ENCODE measurements around the gene CFAP100.

The CFAP100 gene

DNA sequence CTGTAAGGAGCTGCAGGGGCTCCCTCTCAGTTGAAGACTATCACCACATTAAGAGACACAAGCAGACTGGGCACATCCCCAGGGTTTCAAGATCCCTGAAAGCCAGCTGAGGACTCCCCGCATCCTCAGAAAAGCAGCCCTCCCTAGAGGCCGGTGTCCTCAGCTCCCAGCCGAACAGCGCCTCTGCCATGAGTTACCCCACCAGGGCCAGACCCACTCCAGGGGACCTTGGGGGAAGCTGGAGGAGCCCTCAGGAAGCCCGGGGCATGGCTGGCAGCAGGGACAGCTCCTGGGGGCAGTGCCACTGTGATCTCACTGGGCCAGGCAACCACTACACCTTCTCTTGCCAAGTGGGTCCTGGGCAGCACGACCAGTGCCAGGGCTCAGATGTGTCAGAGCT is 45.6 kb upstream of the CFAP100 start:
- no peak for FAIRE-seq
- DNase-seq (ENCODE audit: insufficient read length, low spot score) = no peak
- TF ChIP-seq, protein P1, sequence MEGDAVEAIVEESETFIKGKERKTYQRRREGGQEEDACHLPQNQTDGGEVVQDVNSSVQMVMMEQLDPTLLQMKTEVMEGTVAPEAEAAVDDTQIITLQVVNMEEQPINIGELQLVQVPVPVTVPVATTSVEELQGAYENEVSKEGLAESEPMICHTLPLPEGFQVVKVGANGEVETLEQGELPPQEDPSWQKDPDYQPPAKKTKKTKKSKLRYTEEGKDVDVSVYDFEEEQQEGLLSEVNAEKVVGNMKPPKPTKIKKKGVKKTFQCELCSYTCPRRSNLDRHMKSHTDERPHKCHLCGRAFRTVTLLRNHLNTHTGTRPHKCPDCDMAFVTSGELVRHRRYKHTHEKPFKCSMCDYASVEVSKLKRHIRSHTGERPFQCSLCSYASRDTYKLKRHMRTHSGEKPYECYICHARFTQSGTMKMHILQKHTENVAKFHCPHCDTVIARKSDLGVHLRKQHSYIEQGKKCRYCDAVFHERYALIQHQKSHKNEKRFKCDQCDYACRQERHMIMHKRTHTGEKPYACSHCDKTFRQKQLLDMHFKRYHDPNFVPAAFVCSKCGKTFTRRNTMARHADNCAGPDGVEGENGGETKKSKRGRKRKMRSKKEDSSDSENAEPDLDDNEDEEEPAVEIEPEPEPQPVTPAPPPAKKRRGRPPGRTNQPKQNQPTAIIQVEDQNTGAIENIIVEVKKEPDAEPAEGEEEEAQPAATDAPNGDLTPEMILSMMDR (IDR thresholded peaks at IDR 0.05; ENCODE audit: insufficient read depth, missing control alignments) = no peak

DNA sequence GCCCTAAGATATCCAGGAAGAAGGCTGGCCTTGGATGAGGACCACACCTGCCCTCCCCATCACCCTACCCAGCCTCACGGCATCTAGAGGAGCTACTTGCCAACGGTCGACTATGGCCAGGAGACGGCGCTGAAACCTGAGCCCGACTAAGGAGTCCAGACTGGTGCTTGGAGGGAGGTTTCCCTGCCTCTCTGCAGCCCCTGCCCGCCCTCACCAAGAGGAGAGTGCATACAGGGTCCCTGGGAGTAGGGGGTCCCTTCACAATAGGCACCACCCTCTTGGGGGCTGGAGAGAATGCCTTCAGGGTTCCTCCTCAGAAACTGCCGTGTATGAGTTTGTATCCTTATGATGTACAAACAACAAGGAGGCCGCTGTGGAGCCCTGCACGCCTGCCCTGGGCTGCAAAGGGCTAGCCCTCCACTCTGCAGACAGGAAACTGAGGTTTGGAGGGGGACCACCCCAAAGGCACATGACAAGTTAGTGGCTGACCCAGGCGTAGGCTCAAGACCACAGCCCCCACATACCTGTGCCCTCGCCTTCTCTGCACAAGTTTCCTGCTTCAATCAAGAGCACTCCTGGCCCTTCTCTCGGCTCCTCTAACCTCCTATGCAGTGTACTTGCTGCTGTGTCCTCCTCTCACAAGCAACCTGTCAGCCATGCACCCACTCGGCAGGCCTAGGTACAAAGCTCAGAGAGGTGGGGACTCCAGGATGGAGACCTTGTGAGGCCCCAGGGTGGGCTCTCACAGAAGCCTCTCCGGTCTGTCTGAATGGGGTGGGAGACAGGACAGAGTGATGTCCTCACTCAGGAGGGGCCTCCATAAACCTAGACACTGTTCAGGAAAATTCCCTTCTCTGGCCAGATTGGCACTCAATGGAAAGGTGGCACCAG is 44.9 kb upstream of the CFAP100 start:
- DNase-seq (ENCODE audit: insufficient read length, low spot score) = no peak
- TF ChIP-seq, protein P1 (IDR thresholded peaks at IDR 0.05; ENCODE audit: insufficient read depth, missing control alignments) = no peak
- FAIRE-seq = no peak

DNA sequence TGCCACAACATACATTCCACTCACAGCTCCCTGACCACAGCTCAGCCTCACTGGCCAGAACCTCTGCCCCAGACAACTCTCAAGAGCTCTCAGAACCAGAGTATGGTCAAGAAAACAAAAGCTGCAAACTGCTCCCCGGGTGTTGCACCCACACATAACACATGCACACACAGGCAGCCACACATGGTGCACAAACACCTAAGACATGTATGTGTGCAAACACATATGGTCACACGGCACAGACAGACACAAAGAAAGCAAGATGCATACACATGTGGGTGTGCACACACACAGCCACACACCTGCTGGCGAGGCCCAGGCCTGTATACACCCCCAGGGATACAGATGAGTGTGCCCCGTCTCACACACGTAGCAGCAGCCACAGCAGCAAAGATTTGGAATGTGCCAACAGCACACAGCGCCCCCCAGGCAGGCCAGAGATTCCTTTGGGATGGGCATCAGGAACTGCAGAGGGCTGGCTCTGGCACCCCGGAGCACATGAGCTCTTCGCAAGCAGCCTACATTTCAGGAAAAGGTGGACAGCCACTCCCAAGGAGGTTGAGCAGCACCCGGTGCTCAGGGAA is 44.1 kb upstream of the CFAP100 start:
- DNase-seq (ENCODE audit: insufficient read length, low spot score) = no peak
- TF ChIP-seq, protein P1 (IDR thresholded peaks at IDR 0.05; ENCODE audit: insufficient read depth, missing control alignments) = no peak
- no peak for FAIRE-seq

DNA sequence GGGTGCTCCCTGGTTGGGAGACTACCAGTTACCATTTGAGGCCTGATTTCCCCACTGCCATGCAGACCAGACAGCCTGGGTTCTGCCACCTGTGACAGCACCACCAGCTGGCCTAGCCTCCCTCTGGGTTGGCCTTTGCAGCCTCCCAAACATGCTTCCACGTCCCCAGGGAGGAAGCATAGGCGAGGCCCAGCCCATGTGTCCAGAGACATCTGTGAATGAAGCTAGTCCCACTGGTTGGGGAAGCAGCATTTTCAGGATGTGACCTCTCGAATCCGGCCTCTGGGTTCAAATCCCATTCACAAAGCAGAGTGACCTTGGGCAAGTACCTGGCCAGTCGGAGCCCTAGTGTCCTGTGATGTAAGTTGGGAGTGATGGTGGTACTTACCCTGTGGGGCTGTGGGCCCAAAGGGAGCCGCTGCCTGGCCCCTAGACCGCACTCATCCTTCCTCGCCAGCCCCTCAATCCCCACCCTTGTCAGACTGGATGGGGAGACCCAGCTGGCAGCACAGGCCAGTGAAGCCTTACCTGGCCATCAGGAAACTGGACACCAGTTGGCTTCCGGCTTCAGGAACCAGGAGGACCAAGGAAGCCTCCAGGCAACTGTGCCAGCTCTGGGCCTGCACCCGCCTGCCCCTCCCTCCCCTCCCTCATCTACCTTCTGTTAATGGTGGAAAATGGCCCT is 43.5 kb upstream of the CFAP100 start:
- no peak for FAIRE-seq
- TF ChIP-seq, protein P1 (IDR thresholded peaks at IDR 0.05; ENCODE audit: insufficient read depth, missing control alignments) = no peak

DNA sequence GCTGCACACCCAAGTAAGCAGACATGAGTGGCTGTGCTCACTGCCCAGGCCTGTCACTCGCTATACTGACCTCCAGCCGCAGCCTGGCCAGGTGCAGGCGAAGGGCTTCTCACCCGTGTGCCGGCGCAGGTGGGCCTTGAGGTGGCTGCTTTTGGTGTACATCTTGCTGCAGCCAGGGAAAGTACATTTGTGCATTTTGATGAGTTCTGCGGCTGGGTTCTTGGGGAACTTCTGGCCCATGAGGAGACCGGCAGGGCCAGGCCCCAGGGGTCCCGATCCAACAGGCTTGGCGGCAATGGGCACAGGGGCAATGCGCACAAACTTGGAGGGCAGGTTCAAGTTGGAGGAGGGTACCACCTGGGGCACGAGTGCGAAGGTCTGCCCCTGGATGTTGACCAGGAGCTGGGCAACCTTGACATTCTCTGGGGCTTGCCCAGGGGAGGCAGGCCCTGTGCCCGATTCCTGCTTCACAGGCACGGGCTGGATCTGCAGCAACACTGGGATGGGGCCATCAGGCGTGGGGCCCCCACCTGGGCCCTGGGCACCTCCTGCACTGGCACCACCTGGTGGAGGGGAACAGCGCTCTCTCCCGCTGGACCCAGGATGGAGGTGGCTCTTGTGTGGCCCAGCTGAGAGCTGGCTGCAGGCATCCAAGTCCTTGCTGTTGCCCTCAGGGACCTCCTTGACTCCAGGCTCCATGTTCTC is 42.8 kb upstream of the CFAP100 start:
- TF ChIP-seq, protein P1 (IDR thresholded peaks at IDR 0.05; ENCODE audit: insufficient read depth, missing control alignments) = no peak
- FAIRE-seq = no peak

More for the DNA sequence above, 43.5 kb upstream of the CFAP100 start:
- no peak for DNase-seq (ENCODE audit: insufficient read length, low spot score)

DNA sequence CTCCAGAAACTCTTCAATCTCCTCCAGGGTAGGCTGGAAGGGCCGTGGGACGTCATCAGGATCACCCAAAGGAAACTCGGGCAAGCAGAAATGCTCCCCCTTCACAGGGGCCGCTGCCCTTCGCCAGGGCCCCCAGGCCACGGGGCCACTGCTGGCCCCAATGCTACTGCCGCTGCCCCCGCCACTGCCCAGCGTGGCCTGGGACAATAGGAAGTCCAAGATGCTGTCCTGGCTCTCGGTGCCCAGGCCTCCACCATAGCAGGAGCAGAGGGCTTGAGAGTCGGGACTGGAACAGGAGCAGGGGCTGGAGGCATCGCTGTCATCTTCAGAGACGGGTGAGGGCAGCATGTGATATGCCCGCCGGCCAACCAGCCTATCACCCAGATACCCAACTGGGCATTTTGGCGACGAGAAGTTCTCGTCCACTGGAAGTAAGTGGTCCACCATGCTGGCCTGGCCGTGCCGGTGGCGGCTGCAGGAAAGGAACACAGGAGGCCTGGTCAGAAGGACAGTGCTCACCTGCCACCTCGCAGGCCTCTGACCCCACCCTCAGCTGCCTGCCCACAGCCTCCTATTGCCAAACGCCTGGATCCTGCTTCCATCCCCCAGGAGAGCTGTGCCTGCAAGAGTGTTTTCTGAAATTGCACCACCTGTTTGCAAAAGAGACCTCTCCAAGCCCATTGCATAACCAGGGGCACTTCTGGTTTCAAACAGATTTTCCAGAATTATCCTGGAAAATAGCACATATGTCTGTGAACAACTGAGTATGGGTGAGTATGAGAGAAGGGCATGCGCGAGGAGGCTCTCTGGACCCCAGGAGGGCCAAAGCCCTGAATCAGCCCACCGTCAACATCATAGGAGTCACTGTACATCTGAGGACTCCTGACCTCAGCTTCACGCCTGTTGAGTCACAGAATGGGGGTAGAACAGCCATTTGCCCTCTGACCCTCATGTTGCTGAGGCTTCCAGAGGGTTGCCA is 41.9 kb upstream of the CFAP100 start:
- FAIRE-seq (no peak), DNase-seq (ENCODE audit: insufficient read length, low spot score) (no peak)
- TF ChIP-seq, protein P1 (IDR thresholded peaks at IDR 0.05; ENCODE audit: insufficient read depth, missing control alignments) = no peak

More for the DNA sequence above, 42.8 kb upstream of the CFAP100 start:
- no peak for DNase-seq (ENCODE audit: insufficient read length, low spot score)

All from D721Med (cell line).